ENCODE data around the gene EVX1. TPM values are rescaled to one million over a fixed set of nuclear protein-coding genes. Genes with fewer than 3 reads are reported as not detected.

The EVX1 gene
- total RNA-seq, 4 donors from 2014 or later = not detected

- peak; percentile 87 to 91 for DNase-seq
- H3K4me1 ChIP-seq = peaks cover 11 to 39% of the 10 kb centered on the region in 2 donors
- TF ChIP-seq POLR2A (IDR thresholded peaks at IDR 0.05) = no peak
- peak in 5 of 6 experiments; percentile 57 to 81 (median 73) for TF ChIP-seq CTCF (IDR thresholded peaks at IDR 0.05)
- H3K36me3 ChIP-seq = no peaks in the 10 kb centered on the region
- peaks cover 75% of the 10 kb centered on the region for H3K27me3 ChIP-seq
- no peaks in the 10 kb centered on the region for H3K9me3 ChIP-seq
- no peak overlapping the region for H3K4me3 ChIP-seq (replicated peaks in 1 of 3)
- H3K27ac ChIP-seq = no peak overlapping the region
- intact Hi-C loops (cut with DNase I) = loop anchor here (5.0 to 10.0 kb wide), 2 partner anchors 826 to 898 kb away; no protein-coding TSS in a partner anchor
- 1 to 8% methylated on average over 6 of the region's 6 CpGs for WGBS, 2 donors
Measured at GRCh38 chr7:27196287-27196767, 46.3 kb upstream of the EVX1 start.

GRCh38 chr7:27197137-27198042 is 45.2 kb upstream of the EVX1 start:
- Histone ChIP-seq H3K4me1 (peaks cover 11 to 36% of the 10 kb centered on the region in 2 donors), H3K4me3 (replicated peaks in 1 of 3) (no peak overlapping the region), H3K27me3 (peaks cover 75% of the 10 kb centered on the region), H3K36me3 (no peaks in the 10 kb centered on the region), H3K27ac (no peak overlapping the region), H3K9me3 (no peaks in the 10 kb centered on the region)
- WGBS, 2 donors = 25 to 27% methylated on average over 18 of the region's 18 CpGs
- intact Hi-C loops (cut with DNase I) = loop anchor here (5.0 to 10.0 kb wide), 2 partner anchors 825 to 897 kb away; no protein-coding TSS in a partner anchor
- DNase-seq = no peak
- no peak for TF ChIP-seq CTCF (IDR thresholded peaks at IDR 0.05)
- no peak for TF ChIP-seq POLR2A (IDR thresholded peaks at IDR 0.05)

- TF ChIP-seq POLR2A (IDR thresholded peaks at IDR 0.05) (no peak), CTCF (IDR thresholded peaks at IDR 0.05) (no peak)
- 12 to 15% methylated on average over 28 of the region's 29 CpGs for WGBS, 2 donors
- Histone ChIP-seq H3K27ac (no peak overlapping the region), H3K4me3 (replicated peaks in 1 of 3) (no peak overlapping the region), H3K9me3 (no peaks in the 10 kb centered on the region), H3K27me3 (peaks cover 75% of the 10 kb centered on the region), H3K36me3 (no peaks in the 10 kb centered on the region), H3K4me1 (peaks cover 4 to 27% of the 10 kb centered on the region in 2 donors)
- no peak for DNase-seq
- intact Hi-C loops (cut with DNase I) = loop anchor here (5.0 to 10.0 kb wide), 2 partner anchors 824 to 897 kb away; no protein-coding TSS in a partner anchor
Measured at GRCh38 chr7:27198138-27198841, 44.3 kb upstream of the EVX1 start.

- H3K27ac ChIP-seq = no peak overlapping the region
- 3 to 7% methylated on average over 12 to 19 of the region's 93 CpGs for WGBS, 2 donors
- no peak for DNase-seq
- peaks cover 74% of the 10 kb centered on the region for H3K27me3 ChIP-seq
- no peaks in the 10 kb centered on the region for H3K9me3 ChIP-seq
- H3K4me3 ChIP-seq (replicated peaks in 1 of 3) = no peak overlapping the region
- intact Hi-C loops (cut with DNase I) = loop anchor here (5.0 to 10.0 kb wide), 2 partner anchors 823 to 896 kb away; no protein-coding TSS in a partner anchor
- H3K4me1 ChIP-seq = peaks cover 4 to 25% of the 10 kb centered on the region in 2 donors
- no peaks in the 10 kb centered on the region for H3K36me3 ChIP-seq
- TF ChIP-seq CTCF (IDR thresholded peaks at IDR 0.05) = no peak
- no peak for TF ChIP-seq POLR2A (IDR thresholded peaks at IDR 0.05)
Measured at GRCh38 chr7:27198871-27199801, 43.5 kb upstream of the EVX1 start.

Measured in thyroid gland (tissue), 4 donors.